Measurements from ENCODE around the gene SNRPB2.

SNRPB2 gene

GRCh38 chr20:16732506-16733152 lies 2.8 kb downstream of the SNRPB2 start:
- DNase-seq (ENCODE audit: low read depth), result peak; percentile 36

GRCh38 chr20:16740365-16741072 lies 10.7 kb downstream of the SNRPB2 start:
- DNase-seq (ENCODE audit: low read depth), result no peak

GRCh38 chr20:16744178-16744807 lies 14.5 kb downstream of the SNRPB2 start:
- DNase-seq (ENCODE audit: low read depth), result no peak

GRCh38 chr20:16745204-16745603 lies 15.4 kb downstream of the SNRPB2 start:
- DNase-seq (ENCODE audit: low read depth), result no peak

GRCh38 chr20:16747291-16747811 lies 17.5 kb downstream of the SNRPB2 start:
- DNase-seq (ENCODE audit: low read depth), result no peak

GRCh38 chr20:16748308-16748900 lies 18.6 kb downstream of the SNRPB2 start, which contains the start of gene OTOR:
Gene OTOR, plus strand, starts transcription at chr20:16748358. Its CDS starts 44 bp downstream, at chr20:16748402.
- DNase-seq (ENCODE audit: low read depth), result no peak

GRCh38 chr20:16749573-16749972 lies 19.7 kb downstream of the SNRPB2 start:
- no peak for DNase-seq (ENCODE audit: low read depth)

GRCh38 chr20:16752082-16752481 lies 22.3 kb downstream of the SNRPB2 start:
- DNase-seq (ENCODE audit: low read depth), result no peak

- peak; percentile 18 for DNase-seq (ENCODE audit: low read depth)
These were observed 23.1 kb downstream of the SNRPB2 start for GRCh38 chr20:16752901-16753300.

GRCh38 chr20:16758454-16759180 lies 28.8 kb downstream of the SNRPB2 start:
- no peak for DNase-seq (ENCODE audit: low read depth)

- DNase-seq (ENCODE audit: low read depth), result no peak
These were observed 29.3 kb downstream of the SNRPB2 start for GRCh38 chr20:16759181-16759563.

GRCh38 chr20:16760431-16761304 lies 30.8 kb downstream of the SNRPB2 start:
- DNase-seq (ENCODE audit: low read depth), result no peak

- peak; percentile 74 for DNase-seq (ENCODE audit: low read depth)
These were observed 31.5 kb downstream of the SNRPB2 start for GRCh38 chr20:16761305-16761829.

GRCh38 chr20:16764560-16764959 lies 34.7 kb downstream of the SNRPB2 start:
- DNase-seq (ENCODE audit: low read depth), result no peak

GRCh38 chr20:16771213-16771612 lies 41.4 kb downstream of the SNRPB2 start:
- DNase-seq (ENCODE audit: low read depth), result peak; percentile 1

- no peak for DNase-seq (ENCODE audit: low read depth)
These were observed 46.1 kb downstream of the SNRPB2 start for GRCh38 chr20:16775961-16776360.

GRCh38 chr20:16777126-16777525 lies 47.3 kb downstream of the SNRPB2 start:
- no peak for DNase-seq (ENCODE audit: low read depth)

GRCh38 chr20:16778159-16778558 lies 48.3 kb downstream of the SNRPB2 start:
- DNase-seq (ENCODE audit: low read depth), result no peak

- DNase-seq (ENCODE audit: low read depth), result no peak
These were observed 51.7 kb downstream of the SNRPB2 start for GRCh38 chr20:16781496-16781895.

GRCh38 chr20:16785226-16785625 lies 55.4 kb downstream of the SNRPB2 start:
- DNase-seq (ENCODE audit: low read depth), result peak; percentile 45
